Activated CD8-positive, alpha-beta memory T cell treated with anti-CD3 and anti-CD28 coated beads, Interleukin-2, amount 50 U/mL, for 1 hour (primary cell): ENCODE results near the gene DYRK1A.

ENCODE experiments used
- DNase-seq: peaks from one replicate; pipeline ENCODE4 v3.0.0-alpha.2; 2020; ENCODE audit errors: extremely low read depth

Gene DYRK1A

DNA sequence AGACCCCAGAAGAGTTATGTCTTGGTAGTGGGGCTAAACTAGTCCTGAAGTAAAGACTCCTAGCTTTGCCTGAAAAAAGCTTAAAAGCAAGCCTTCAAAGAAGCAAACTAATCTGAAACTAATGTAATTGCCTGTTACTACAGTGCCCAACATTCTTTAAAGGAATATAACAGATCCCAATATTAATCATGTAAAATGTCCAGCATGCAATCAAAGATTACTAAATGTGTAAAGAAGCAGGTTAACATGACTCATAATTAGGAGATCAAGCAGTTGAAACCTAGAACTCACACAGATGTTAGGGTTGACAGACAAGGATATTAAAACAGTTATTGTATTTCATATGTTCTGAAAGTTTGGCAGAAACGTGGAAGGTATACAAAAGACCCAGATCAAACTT, 17.8 kb downstream of the DYRK1A start:
- DNase-seq: no peak

DNA sequence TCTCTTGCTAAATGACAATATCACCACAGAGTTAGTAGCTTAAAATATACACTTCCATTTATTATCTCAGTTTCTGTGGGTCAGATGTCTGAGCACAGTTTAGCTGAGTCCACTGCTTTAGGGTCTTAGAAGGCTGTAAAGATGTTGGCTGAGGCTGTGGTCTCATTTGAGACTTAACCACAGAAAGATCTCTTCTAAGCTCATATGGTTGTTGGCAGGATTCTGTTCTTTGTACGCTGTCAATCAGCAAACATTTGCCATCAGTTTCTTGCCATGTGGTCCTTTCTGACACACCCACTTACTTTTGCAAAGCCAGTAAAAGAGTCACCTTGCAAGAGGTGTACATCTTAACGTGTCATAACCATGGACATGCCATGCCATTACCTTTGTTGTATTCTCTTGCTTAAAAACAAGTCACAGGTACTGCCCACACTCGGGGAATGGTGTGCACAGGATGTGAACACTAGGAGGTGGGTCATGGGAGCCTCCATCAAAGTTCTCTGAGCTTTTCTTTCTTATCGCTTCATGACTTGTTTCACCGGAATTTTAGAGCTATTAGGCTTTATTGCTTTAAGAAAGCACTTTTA, 18.7 kb downstream of the DYRK1A start:
- DNase-seq: no peak

DNA sequence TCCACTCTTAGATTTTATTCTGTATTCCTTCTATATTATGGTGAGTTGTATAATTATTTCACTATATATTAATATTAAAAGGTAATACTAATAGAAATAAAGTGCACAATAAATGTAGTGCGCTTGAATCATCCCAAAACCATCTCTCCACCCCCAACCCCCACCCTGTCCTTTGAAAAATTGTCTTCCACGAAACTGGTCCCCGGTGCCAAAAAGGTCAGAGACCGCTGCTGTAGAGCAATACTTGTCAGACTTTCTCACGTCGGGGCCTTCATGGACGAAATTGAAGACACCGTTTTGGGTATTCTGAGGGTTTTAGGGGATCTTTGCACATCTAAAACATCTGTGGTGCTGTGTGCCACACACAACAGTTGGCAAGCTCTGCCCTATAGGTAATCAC, 19.6 kb downstream of the DYRK1A start:
- no peak for DNase-seq

DNA sequence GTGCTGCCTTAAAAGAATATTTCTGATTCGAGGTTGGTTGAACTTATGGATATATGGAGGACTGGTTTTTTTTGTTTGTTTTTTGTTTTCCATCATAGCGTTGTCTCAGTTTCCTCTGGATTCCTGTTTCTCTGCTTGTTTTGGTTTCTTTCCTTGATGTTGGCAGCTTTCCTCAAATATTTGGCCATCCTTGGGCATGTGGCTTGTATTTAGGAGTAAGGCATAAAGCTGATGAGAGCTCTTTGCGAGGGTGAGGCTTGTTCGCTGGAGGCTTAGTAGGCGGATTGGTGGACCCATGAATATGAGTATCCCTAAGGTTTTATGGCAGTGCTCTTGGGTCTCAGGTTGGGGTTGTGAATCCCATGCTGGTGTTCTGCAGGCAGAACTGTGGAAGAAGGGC, 22.9 kb downstream of the DYRK1A start:
- no peak for DNase-seq

DNA sequence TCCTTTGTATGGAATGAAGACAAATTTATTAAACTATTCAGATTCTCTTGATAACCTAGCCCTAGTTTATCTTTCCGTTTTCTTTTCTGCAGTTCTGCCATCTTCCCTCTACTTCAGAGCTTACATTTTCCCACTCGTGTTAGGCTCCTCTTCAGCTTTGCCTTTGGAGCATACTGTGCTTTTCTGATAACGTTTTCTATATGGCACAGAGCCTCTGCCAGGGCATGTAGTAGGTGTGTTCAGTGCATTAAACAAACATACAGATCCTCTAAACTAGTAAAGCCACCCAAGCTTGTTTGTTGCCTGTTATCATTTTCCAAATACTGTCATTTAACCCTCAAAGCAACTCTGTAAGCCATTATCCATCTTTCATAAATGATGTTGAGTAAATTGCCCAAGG, 25.1 kb downstream of the DYRK1A start:
- no peak for DNase-seq

DNA sequence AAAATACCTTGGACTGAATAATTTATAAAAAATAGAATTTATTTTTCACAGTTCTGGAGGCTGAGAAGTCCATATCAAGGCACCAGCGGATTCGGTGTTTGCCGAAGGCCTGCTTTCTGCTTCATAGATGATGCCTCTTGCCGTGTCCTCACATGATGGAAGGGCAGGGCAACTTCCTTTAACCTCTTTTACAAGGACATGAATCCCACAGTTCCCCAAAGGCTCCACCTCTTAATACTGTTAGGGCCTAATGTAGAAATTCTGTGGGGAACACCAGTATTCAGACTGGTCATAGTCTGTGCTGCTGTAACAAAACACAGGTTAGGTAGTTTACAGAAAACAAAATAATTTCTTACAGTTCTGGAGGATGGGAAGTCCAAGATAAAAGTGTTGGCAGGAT, 25.9 kb downstream of the DYRK1A start:
- no peak for DNase-seq

DNA sequence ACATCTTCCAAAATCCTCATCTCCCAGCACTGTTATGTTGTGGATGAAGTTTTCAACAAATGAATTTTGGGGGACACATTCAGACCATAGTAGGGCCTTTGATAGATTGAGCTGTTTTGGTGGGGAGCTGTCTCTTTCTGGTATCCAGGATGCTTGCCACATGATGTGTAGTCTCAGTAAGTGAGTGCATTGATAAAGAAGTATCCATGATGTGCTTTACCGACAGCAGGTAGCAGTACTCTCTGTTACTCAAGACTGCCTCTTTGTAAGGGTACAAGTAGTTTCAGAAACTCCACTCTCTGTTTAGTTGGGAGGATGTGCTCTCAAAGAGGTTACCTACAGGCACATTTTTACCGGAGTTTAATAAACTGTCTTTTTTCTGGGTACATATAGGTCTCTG, 26.5 kb downstream of the DYRK1A start:
- DNase-seq: no peak

DNA sequence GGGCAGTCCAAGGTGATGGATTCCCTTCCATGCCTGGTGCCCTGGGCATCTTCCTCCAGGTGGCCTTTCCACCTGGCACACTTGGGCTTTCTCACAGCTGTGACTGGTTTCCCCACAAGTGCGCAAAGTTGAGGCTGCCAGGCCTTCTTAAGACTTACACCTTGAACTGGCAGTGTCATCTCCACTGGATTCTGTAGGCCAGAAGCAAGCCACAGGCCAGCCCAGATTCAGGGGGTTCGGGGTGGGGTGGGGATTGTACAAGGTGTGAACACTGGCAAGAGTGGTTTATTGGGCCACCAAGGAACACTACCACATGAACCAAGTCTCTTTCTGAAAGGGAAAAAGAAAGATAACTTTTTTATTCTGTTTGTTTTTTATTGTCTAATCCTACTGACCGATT, 27.2 kb downstream of the DYRK1A start:
- DNase-seq: no peak

DNA sequence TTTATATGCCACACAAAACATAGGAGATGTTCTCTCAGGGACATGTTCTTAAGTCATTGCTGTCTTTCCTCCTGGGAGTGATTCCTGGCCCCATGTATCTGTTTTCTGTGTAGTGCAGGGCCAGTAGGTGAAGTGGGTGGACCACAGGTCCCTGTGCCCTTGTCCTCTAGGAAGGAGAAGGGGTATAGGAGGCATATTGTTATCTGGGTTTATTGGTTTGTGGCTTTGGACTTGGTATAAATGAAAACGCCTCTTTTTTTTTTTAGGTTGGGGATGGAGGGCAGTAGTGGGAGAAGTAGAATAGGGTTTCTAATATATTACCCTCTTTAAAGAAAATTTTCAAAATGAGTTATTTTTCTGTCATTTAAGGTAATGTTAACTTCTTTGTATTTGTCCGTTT, 29.4 kb downstream of the DYRK1A start:
- DNase-seq: no peak

DNA sequence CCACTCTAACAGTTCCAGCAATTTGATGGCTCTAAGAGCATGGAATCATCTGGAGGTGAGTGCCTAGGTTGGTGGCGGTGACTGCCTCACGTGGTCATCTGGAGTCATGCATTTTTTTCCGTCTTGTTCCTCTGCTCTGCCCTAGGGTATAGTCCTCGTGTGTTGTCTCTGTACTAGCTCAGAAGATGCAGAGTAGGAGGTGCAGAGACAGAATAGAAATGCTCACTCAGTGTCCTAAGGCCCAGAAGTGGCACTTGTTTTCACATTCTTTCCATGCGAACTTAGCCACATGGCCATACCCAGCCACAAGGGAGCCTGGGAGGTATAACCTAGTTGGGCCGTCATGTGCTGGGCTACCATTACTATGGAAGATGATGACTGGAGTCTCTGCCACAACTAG, 30.3 kb downstream of the DYRK1A start:
- DNase-seq: no peak

DNA sequence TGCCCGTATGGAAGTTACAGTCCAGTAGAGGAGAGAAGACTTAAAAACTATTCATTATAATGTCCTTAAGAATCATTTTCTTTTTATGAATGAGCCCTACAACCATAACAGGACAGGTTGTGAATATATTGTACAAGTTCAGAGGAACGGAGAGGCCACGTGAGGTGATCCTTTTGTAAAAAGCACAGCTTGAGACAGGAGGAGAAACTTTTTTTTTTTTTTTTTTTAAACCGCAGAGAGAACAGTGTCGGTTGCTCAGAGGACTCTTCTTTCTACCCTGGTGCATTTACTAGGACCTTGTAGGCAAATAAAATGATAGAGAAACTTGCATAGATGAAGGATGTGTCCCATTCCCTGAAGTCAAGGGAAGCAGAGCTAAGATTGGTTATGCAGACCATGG, 32.1 kb downstream of the DYRK1A start:
- DNase-seq: no peak

DNA sequence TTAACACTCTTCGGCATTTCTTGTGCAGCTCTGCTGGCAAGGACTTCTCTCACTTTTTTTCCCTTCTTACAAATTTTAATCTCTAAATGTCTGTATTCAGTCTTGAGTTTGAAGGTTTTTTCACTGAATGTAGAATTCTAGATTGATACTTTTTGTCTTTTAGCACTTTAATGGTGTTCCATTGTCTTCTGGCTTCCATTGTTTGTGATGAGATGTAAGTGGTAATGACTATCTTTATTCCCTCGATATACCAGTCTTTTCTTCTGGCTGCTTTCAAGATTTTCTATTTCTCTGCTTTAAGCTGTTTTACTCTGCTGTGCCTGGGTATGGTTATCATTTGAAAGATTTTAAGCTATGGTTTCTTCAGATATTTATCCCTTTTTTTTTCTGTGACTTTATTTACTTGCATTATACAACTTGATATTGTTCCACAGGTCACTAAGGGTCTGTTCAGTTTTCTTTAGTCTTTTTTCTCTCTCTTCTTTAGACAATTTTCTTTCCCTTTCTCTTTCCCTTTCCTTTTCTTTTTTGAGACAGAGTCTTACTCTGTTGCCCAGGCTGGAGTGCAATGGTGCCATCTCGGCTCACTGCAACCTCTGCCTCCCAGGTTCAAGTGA, 35.8 kb downstream of the DYRK1A start:
- no peak for DNase-seq

DNA sequence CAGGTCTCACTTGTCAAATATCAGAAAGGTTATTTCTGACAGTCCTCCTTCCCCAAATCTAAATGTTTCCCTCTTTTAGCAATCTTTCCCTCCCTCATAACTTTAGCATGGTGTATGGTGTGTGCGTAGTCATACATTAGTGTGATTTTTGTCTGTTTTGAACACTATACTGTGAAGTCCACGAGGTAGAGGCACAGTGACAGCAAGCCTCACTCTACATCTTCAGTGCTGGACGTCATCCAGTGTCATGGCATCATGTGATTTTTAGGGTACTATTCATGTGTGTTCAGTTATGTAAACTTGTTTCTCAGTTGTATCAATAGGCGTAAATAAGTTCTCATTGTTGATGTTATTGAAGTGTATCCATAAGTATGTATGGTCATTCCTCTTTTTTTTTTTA, 39.1 kb downstream of the DYRK1A start:
- no peak for DNase-seq

DNA sequence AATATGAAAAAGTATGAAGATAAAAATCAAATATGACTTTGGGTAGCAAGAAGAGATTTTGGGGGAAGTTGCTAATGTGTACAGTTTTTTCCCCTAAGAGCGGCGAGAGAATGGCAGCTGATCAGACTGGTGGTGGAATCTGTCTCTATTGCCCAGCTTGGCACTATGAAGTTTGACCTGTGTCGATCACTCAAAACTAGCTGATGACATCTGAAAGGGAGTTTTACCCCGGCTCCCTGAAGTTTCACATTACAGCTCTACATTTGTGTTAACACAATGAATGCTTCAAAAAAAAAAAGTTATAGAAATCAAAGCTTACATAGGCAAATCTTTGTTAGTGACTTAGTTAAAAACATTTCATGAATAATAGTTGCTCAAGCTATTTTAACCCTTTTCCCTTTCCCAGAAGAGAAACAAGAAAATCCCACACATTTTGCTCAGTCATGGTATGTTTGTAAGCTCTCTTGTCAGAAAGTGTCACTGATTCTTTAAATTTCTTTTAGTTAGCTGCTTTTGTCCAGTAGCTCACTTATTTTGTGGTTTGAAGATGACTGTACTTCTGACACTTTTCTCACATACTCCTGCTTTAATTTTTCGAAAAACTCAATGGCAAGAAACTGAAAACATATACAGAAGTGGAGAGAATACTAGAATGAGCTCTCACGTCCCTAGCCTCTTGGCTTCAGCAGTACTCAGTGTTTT, 41.3 kb downstream of the DYRK1A start:
- no peak for DNase-seq

DNA sequence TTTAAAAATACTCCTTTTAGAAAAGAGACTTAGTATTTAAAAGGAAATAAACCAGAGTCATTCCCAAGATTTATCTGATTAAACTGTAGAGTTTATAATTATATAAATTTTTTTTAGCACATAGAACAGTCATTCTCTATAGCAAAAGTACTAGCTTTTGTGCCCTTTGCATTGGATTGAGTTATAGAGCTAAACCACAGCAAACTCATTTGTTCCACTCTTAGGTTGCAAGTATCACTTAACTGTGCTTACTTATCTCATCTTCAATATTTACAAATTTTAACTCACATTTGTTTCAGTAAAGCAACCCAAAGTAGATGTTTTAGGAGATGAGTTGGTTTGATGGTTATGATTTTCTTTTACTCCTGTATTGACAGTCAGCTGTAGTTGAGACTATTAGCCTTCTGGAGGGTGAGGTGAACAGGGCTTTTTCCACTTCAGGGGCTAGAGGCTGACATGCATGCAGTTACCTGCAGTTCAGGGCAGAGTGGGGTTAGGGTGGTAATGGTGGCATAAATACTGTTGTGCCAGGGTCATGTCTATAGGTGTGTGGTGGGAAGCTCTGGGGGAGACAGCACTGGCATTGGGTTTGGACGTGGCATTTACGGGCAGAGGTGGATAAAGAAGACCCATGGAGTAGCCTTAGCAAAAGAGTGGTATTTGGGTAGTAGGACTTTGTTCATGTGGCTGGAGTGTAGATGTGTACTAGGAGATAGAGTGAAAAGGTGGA, 42.1 kb downstream of the DYRK1A start:
- DNase-seq: no peak

DNA sequence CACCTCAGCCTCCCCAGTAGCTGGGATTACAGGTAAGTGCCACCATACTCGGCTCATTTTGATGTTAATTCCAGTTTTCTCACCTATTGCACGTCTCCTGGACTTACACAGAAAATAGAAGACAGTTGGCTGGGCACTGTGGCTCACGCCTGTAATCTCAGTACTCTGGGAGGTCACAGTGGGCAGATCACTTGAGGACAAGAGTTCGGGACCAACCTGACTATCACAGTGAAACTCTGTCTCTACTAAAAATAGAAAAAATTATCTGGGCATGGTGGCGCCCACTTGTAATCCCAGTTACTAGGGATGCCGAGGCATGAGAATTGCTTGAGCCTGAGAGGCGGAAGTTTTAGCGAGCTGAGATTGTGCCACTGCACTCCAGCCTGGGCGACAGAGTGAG, 44.1 kb downstream of the DYRK1A start:
- no peak for DNase-seq

DNA sequence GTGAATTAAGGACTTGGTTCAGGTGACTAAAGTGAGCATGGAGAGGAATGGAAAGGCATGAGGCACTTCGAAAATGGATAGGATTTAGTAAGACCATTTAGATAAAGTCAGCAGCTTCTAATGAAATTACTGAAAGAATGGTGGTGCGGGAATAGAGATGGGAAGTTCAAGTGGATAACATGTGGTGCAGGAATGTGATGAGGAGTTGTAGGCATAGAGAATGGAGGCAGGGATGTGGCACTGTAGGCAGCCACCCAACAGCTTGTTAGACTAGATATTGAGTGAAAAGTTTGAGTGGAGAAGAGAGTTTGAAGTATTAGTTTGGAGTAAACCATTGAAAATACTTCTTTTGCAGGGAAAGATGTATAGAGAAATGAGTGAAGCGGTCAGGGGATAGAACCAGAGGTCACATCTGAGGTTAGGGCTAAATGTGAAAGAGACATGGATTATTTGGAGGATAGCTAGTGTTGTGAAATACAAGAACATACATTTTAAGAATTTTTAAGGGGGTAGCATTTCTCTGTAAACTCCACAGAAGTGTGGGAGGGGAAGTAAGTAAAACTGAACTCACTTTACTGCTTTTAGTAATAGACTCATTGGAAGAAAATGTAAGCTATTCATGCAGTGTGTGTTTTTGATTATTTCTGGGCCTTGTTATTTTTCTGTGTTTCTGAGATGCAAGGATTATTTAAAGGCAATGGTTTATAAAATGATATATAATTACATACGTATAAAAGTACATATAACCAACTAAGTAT, 46.2 kb downstream of the DYRK1A start:
- DNase-seq: no peak

DNA sequence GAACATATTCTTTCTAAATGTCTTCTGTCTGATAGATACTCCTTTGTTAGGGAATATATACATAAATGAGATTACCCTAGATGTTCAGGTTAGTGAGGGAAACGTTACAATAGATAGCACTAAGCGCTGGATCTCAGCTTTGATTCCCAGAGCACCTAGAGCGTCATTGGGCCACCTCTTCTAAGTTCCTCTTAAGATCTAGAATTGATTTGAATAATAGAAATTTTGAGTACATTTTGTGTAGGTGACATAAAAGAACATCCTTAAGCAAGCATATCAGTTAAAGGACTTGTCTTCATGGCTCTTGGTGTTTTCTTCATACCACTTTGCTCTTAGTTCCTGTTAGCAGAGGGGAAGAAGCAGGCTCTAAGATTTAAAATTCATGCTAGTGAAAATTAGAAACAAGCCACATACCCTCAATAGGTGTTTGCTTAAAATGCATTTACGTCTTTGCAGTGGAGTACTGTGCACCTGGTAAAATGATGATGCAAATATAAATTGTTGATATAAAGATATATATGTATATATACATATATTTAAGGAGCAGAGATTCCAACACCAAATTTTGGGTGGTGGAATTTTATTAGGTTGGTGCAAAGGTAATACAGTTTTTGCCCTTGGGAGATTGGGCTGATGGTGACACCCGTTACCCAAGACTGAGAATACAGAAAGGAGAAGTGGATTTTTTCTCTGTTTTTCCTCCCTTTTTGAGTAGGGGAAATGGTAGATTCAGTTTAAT, 47.1 kb downstream of the DYRK1A start:
- no peak for DNase-seq

DNA sequence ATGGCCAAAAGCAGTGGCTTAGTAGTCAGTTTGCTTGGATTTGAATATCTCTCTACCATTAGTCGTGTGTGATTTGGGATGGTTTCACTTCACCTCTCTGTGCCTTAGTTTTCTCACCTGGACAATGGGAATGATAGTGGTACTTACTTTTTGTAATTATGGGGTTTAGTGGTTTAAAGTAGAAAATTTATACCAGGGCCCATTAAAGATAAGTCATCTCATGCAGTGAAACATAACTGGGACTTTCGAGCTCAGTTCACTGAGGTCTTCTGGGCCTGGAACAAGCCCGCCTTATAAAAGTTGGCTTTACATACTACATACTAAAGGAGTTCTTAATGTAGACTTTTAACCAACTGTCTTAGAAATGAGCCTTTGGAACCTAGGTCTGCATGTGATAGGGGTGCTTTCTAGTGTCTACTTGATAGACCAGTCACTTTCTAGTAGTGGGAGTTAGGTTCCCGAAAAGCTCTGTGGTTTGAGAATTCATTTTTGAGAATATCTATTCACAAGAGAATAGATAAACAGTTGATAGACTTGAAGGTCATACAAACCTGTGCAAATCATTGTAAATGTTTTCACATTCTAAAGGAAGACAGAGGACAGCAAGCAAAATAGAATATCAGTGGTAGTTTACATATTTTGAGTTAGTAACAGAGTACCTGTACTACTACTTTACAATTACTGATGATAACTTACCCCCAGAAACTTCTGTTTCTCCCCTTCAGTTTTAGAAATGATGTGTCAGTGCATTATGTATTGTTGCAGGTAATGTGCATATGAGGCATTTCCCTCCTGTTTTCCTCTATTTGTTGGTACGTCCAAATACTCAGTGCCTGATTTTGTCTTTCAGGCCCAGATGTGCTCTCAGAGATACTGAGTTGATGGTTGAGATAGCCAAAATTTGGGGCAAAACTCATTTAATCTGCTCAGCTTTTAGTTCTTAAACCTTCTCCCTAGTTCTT, 48.0 kb downstream of the DYRK1A start:
- DNase-seq: no peak

DNA sequence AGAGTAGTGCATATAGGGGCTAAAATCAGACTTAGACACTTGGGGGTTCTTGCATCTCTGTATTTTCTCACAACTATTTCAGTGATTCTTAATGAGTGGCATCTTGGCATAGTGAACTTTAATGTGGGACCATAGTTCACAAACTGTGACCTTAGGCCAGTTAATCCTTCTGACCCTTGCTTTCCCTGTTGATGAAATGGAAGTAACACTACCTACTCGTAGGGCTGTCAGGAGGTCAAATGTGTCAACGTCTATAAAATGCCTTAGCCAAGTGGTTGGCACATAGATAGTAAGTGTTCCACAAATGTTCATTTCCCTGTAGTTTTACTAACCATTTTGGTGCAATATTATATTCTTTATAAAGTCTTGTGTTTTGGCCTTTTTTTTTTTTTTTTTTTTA, 49.4 kb downstream of the DYRK1A start:
- no peak for DNase-seq
